Peyer's patch (tissue), 4 donors: ENCODE data around the gene FAM185A.

Source experiments
- POLR2A ChIP-seq, 2 donors: fragments of 450-650 bp; IDR thresholded peaks; one replicate each; pipeline ENCODE4 v1.5.1; 2017; ENCODE audit warnings: antibody characterized with exemption in 2 of 2, mild to moderate bottlenecking in 2 of 2, moderate library complexity in 2 of 2
- TF ChIP-seq, protein P1 (sequence below), 6 experiments: fragments of 450-650 bp in 4 of 6; fragments of 200-600 bp in 2 of 6; sonication (generic) in 1 of 6; IDR thresholded peaks; one replicate each; pipeline ENCODE4 v1.5.1; 2017 to 2019; ENCODE audit warnings: antibody characterized with exemption in 6 of 6, mild to moderate bottlenecking in 3 of 6, moderate library complexity in 1 of 6

DNA sequence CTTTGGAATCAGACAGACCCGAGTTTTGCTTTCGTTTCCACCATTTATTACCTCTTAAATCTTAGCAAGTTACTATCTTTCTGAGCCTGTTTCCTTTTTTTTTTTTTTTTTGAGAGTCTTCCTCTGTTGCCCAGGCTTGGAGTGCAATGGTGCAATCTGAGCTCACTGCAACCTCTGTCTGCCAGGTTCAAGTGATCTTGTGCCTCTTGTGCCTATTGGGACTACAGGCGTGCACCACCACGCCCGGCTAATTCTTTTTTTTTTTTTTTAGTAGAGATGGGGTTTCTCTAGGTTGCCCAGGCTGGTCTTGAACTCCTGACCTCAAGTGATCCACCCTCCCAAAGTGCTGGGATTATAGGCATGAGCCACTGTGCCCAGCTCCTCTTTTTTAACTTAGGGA lies 84.5 kb downstream of the FAM185A start:
- TF ChIP-seq, protein P1, sequence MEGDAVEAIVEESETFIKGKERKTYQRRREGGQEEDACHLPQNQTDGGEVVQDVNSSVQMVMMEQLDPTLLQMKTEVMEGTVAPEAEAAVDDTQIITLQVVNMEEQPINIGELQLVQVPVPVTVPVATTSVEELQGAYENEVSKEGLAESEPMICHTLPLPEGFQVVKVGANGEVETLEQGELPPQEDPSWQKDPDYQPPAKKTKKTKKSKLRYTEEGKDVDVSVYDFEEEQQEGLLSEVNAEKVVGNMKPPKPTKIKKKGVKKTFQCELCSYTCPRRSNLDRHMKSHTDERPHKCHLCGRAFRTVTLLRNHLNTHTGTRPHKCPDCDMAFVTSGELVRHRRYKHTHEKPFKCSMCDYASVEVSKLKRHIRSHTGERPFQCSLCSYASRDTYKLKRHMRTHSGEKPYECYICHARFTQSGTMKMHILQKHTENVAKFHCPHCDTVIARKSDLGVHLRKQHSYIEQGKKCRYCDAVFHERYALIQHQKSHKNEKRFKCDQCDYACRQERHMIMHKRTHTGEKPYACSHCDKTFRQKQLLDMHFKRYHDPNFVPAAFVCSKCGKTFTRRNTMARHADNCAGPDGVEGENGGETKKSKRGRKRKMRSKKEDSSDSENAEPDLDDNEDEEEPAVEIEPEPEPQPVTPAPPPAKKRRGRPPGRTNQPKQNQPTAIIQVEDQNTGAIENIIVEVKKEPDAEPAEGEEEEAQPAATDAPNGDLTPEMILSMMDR (IDR thresholded peaks at IDR 0.05), result no peak
- no peak for TF ChIP-seq POLR2A (IDR thresholded peaks at IDR 0.05)
